Measurements from ENCODE around the gene SMAD7. TPM values are rescaled to one million over a fixed set of nuclear protein-coding genes. Genes with fewer than 3 reads are reported as not detected.

The SMAD7 gene
- total and polyA plus RNA-seq, 4 experiments from 2014 or later = 2.7 to 31.2 (median 17.9) TPM

DNA sequence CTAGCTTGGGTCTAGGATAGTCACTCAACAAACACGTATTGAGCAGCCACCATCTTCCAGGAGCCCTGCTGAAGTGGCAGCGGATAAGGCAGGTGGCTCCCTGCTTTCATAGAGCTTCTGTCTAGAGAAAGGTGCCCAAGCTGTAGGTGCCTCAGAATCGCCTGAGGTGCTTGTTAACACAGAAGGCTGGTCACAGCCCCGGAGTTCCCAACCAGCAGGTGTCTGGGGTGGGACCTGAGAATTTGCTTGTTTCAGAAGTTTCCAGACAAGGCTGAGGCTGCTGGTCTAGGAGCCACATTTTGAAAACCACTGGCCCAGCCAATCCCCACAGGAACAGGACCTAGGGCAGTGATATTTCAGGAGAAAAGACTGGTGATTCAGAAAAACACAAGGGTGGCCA is 45.3 kb upstream of the SMAD7 start:
- CTCF ChIA-PET (ENCODE audit: partially characterized antibody) = no interaction called here
- intact Hi-C loops (cut with micrococcal nuclease) = no loop called here
- Mint-ChIP-seq H3K36me3 (no peaks in the 10 kb centered on the region), H3K4me3 (peak overlapping the region in 1 of 8 donors; percentile 15), H3K27ac (peak overlapping the region; percentile 70 to 97 (median 86)), H3K27me3 (no peaks in the 10 kb centered on the region), H3K4me1 (peaks cover 13 to 27% (median 19%) of the 10 kb centered on the region in 4 donors), H3K9me3 (peaks cover 0 to 2% (median 0%) of the 10 kb centered on the region in 8 donors)
- no peaks in the 10 kb centered on the region for H3K36me3 ChIP-seq (ENCODE audit: insufficient read depth, low read length)
- no peaks in the 10 kb centered on the region for H3K27me3 ChIP-seq (ENCODE audit: insufficient read depth, low read length)
- H3K9me3 ChIP-seq (ENCODE audit: control insufficient read depth in 1 of 2, low read length in 2 of 2) = no peaks in the 10 kb centered on the region
- no peak overlapping the region for H3K27ac ChIP-seq (ENCODE audit: low read depth, low read length)
- no peak for DNase-seq
- H3K4me1 ChIP-seq (ENCODE audit: insufficient read depth, low read length) = peaks cover 26% of the 10 kb centered on the region
- POLR2A ChIA-PET (ENCODE audit: partially characterized antibody) = interaction anchor here (0.6 to 1.9 kb wide), 5 partner anchors 19 to 1964 kb away, joined by 3 to 7 read pairs (median 4); no protein-coding TSS in a partner anchor
- H3K4me3 ChIP-seq (ENCODE audit: low read length in 2 of 2) = no peak overlapping the region

- DNase-seq = no peak
- peaks cover 0 to 2% (median 0%) of the 10 kb centered on the region in 8 donors for H3K9me3 Mint-ChIP-seq
- no peaks in the 10 kb centered on the region for H3K36me3 ChIP-seq (ENCODE audit: insufficient read depth, low read length)
- intact Hi-C loops (cut with micrococcal nuclease) = no loop called here
- H3K4me1 ChIP-seq (ENCODE audit: insufficient read depth, low read length) = peaks cover 26% of the 10 kb centered on the region
- H3K36me3 Mint-ChIP-seq = no peaks in the 10 kb centered on the region
- ChIA-PET POLR2A (ENCODE audit: partially characterized antibody) (interaction anchor here (0.7 to 1.2 kb wide), 3 partner anchors 18 to 43 kb away, joined by 3 to 7 read pairs (median 5); no protein-coding TSS in a partner anchor), CTCF (ENCODE audit: partially characterized antibody) (interaction anchor here (1.3 kb wide), 1 partner anchor 71 kb away, joined by 3 read pairs; no protein-coding TSS in a partner anchor)
- peak overlapping the region in 5 of 7 donors; percentile 81 to 97 (median 86) for H3K27ac Mint-ChIP-seq
- H3K27ac ChIP-seq (ENCODE audit: low read depth, low read length) = no peak overlapping the region
- H3K27me3 Mint-ChIP-seq = no peaks in the 10 kb centered on the region
- peaks cover 15 to 27% (median 19%) of the 10 kb centered on the region in 4 donors for H3K4me1 Mint-ChIP-seq
- no peak overlapping the region for H3K4me3 Mint-ChIP-seq
- H3K9me3 ChIP-seq (ENCODE audit: control insufficient read depth in 1 of 2, low read length in 2 of 2) = no peaks in the 10 kb centered on the region
- no peaks in the 10 kb centered on the region for H3K27me3 ChIP-seq (ENCODE audit: insufficient read depth, low read length)
- H3K4me3 ChIP-seq (ENCODE audit: low read length in 2 of 2) = no peak overlapping the region
Observed at GRCh38 chr18:48994926-48995835, 44.4 kb upstream of the SMAD7 start.

DNA sequence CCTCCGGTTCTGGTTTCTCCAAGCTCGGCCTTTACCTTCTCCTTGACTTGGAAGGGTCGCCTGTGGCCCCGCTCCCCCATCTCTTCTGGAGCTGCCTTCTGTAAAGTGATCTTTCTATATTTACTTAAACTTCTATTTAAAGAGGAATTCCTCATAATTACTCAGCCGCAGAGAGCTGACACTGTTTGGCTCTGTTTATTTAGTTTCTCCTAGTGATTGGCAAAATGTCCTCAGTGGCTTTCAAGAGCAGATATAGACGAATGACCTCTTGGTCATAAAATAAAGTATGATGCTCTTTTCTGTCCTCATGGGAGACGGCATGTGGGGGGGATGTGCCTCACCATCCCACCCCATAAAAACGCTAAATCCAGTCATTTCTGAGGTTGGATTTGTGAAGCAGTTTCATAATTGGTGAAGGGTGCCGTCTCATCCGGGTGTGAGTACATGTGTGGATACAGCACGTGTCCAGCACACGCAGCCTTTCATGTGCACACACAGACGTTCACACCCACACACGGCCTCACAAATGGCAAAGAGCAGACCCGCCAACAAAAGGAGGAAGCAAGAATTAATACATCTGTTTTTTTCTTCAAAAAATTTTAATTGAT is 43.4 kb upstream of the SMAD7 start:
- CTCF ChIA-PET (ENCODE audit: partially characterized antibody) = interaction anchor here (1.3 kb wide), 1 partner anchor 70 kb away, joined by 3 read pairs; no protein-coding TSS in a partner anchor
- no peaks in the 10 kb centered on the region for H3K36me3 Mint-ChIP-seq

DNA sequence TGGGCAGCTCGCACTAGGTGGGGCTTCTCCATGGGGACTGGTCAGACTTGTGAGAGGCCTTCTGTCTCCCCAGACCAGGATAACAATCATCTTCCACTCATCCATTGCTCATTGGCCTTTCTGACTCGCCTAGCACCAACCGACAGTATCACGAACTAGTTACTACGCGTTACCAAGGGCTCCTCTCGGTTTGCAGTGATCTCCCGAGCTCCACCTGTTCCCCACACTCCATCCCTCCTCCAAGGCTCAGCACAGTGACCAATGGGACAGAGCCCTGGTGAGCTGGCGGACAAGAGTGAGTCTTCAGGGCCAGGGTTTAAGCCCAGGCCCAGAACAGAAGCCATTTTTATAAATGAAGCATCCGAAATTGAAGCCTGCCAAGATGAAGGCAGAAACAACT is 42.8 kb upstream of the SMAD7 start:
- no peaks in the 10 kb centered on the region for H3K27me3 ChIP-seq (ENCODE audit: insufficient read depth, low read length)
- H3K27ac ChIP-seq (ENCODE audit: low read depth, low read length) = no peak overlapping the region
- H3K36me3 ChIP-seq (ENCODE audit: insufficient read depth, low read length) = no peaks in the 10 kb centered on the region
- DNase-seq = no peak
- POLR2A ChIA-PET (ENCODE audit: partially characterized antibody) = no interaction called here
- peaks cover 15 to 27% (median 19%) of the 10 kb centered on the region in 4 donors for H3K4me1 Mint-ChIP-seq
- no peaks in the 10 kb centered on the region for H3K27me3 Mint-ChIP-seq
- intact Hi-C loops (cut with micrococcal nuclease) = no loop called here
- peaks cover 26% of the 10 kb centered on the region for H3K4me1 ChIP-seq (ENCODE audit: insufficient read depth, low read length)
- CTCF ChIA-PET (ENCODE audit: partially characterized antibody) = no interaction called here
- no peak overlapping the region for H3K4me3 ChIP-seq (ENCODE audit: low read length in 2 of 2)
- H3K9me3 ChIP-seq (ENCODE audit: control insufficient read depth in 1 of 2, low read length in 2 of 2) = no peaks in the 10 kb centered on the region
- H3K36me3 Mint-ChIP-seq = no peaks in the 10 kb centered on the region
- H3K9me3 Mint-ChIP-seq = peaks cover 0 to 2% (median 0%) of the 10 kb centered on the region in 8 donors
- H3K27ac Mint-ChIP-seq = peak overlapping the region in 4 of 7 donors; percentile 29 to 64 (median 41)
- no peak overlapping the region for H3K4me3 Mint-ChIP-seq

More for the DNA sequence above, 43.4 kb upstream of the SMAD7 start:
- H3K27me3 ChIP-seq (ENCODE audit: insufficient read depth, low read length) = no peaks in the 10 kb centered on the region
- peaks cover 15 to 27% (median 19%) of the 10 kb centered on the region in 4 donors for H3K4me1 Mint-ChIP-seq
- H3K4me3 ChIP-seq (ENCODE audit: low read length in 2 of 2) = no peak overlapping the region
- no peaks in the 10 kb centered on the region for H3K9me3 ChIP-seq (ENCODE audit: control insufficient read depth in 1 of 2, low read length in 2 of 2)
- H3K27me3 Mint-ChIP-seq = no peaks in the 10 kb centered on the region
- no peaks in the 10 kb centered on the region for H3K36me3 ChIP-seq (ENCODE audit: insufficient read depth, low read length)
- POLR2A ChIA-PET (ENCODE audit: partially characterized antibody) = interaction anchor here (1.2 kb wide), 1 partner anchor 41 kb away, joined by 5 read pairs; no protein-coding TSS in a partner anchor
- peak overlapping the region in 5 of 7 donors; percentile 37 to 85 (median 67) for H3K27ac Mint-ChIP-seq
- intact Hi-C loops (cut with micrococcal nuclease) = no loop called here
- no peak overlapping the region for H3K27ac ChIP-seq (ENCODE audit: low read depth, low read length)
- DNase-seq = no peak
- H3K9me3 Mint-ChIP-seq = peaks cover 0 to 2% (median 0%) of the 10 kb centered on the region in 8 donors
- H3K4me1 ChIP-seq (ENCODE audit: insufficient read depth, low read length) = peaks cover 26% of the 10 kb centered on the region
- H3K4me3 Mint-ChIP-seq = no peak overlapping the region

DNA sequence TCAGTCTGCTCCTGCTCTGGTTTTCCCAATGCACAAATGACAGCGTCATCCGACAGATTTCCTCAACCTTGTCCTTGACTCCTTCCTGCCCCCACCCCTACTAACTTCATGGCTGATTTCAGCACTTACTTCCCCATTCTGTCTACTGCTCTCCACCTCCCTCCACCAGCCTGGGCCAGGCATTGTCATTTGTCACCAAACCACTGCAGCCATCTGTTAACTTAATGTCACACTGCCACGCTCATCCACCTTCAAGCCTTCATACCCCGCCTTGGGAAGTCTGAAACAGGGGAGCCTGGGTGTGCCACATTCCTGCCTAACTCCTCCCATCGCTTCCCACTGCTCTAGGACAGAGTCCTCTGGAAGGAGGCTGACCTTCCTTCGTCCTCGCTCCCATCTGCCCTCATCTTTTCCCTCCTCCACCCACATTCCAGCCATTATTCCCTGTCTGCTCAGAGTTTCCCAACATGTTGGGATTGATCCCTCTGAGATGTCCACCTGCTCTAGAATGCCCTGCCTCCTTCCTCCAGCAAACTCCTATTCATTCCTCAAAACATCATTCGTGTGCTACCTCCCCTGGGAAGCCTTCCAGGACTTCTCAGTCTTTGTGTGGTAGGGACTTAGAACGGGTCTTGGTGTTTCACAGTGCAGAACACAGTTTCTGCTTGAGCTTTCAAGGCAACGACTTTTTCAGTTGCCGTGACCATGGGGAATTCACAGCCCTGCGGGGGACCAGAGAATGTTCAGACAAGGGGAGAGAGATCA is 42.2 kb upstream of the SMAD7 start:
- no peaks in the 10 kb centered on the region for H3K36me3 Mint-ChIP-seq
- no peak for DNase-seq
- Histone ChIP-seq H3K27me3 (ENCODE audit: insufficient read depth, low read length) (no peaks in the 10 kb centered on the region), H3K27ac (ENCODE audit: low read depth, low read length) (no peak overlapping the region), H3K4me3 (ENCODE audit: low read length in 2 of 2) (no peak overlapping the region), H3K36me3 (ENCODE audit: insufficient read depth, low read length) (no peaks in the 10 kb centered on the region), H3K9me3 (ENCODE audit: control insufficient read depth in 1 of 2, low read length in 2 of 2) (no peaks in the 10 kb centered on the region), H3K4me1 (ENCODE audit: insufficient read depth, low read length) (peaks cover 23% of the 10 kb centered on the region)
- peak overlapping the region in 5 of 7 donors; percentile 36 to 55 (median 46) for H3K27ac Mint-ChIP-seq
- intact Hi-C loops (cut with micrococcal nuclease) = no loop called here
- H3K9me3 Mint-ChIP-seq = peaks cover 0 to 2% (median 0%) of the 10 kb centered on the region in 8 donors
- H3K4me3 Mint-ChIP-seq = no peak overlapping the region
- H3K4me1 Mint-ChIP-seq = peaks cover 15 to 24% (median 18%) of the 10 kb centered on the region in 4 donors
- ChIA-PET CTCF (ENCODE audit: partially characterized antibody) (interaction anchor here (0.6 kb wide), 1 partner anchor 50 kb away, joined by 3 read pairs; no protein-coding TSS in a partner anchor), POLR2A (ENCODE audit: partially characterized antibody) (no interaction called here)
- H3K27me3 Mint-ChIP-seq = no peaks in the 10 kb centered on the region

DNA sequence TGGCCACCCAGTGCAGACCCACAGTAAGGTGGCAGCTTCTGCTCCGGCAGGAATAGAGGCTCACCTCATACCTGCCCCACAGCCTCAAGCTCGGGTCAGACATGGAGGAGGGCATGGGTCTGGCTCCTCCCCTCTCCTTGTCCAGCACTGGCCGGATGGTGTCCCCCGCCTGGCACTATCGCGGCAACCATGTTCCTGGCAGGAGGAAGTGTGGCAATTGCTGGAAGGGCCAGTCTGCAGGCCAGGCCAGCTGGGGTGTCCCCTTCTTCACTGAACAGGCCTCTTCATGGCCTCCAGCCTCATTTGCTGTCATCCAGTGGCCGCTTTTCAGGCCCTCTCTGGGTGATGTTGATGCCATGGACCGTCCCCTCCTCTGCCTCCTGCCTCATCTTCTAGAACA is 41.4 kb upstream of the SMAD7 start:
- POLR2A ChIA-PET (ENCODE audit: partially characterized antibody) = no interaction called here
- CTCF ChIA-PET (ENCODE audit: partially characterized antibody) = interaction anchor here (0.6 kb wide), 1 partner anchor 51 kb away, joined by 3 read pairs; no protein-coding TSS in a partner anchor
- intact Hi-C loops (cut with micrococcal nuclease) = no loop called here
- Histone ChIP-seq H3K9me3 (ENCODE audit: control insufficient read depth in 1 of 2, low read length in 2 of 2) (no peaks in the 10 kb centered on the region), H3K4me3 (ENCODE audit: low read length in 2 of 2) (no peak overlapping the region), H3K27me3 (ENCODE audit: insufficient read depth, low read length) (no peaks in the 10 kb centered on the region), H3K36me3 (ENCODE audit: insufficient read depth, low read length) (no peaks in the 10 kb centered on the region), H3K27ac (ENCODE audit: low read depth, low read length) (no peak overlapping the region), H3K4me1 (ENCODE audit: insufficient read depth, low read length) (peaks cover 14% of the 10 kb centered on the region)
- H3K4me3 Mint-ChIP-seq = no peak overlapping the region
- H3K27ac Mint-ChIP-seq = peak overlapping the region in 2 of 7 donors; percentile 23 to 79
- H3K27me3 Mint-ChIP-seq = no peaks in the 10 kb centered on the region
- peaks cover 8 to 16% (median 10%) of the 10 kb centered on the region in 4 donors for H3K4me1 Mint-ChIP-seq
- H3K36me3 Mint-ChIP-seq = no peaks in the 10 kb centered on the region
- H3K9me3 Mint-ChIP-seq = peaks cover 0 to 2% (median 0%) of the 10 kb centered on the region in 8 donors
- no peak for DNase-seq

All from CD4-positive, alpha-beta memory T cell (primary cell).